HG03108 (cell line): Measurements from ENCODE around the gene APPBP2.
"Not testable (repeated sequence)": the region's sequence is repeated elsewhere in the genome, so short reads cannot be mapped to it uniquely, and the experiment has no call there.

ENCODE experiments used
- ATAC-seq: cut with Tn5 transposase; IDR thresholded peaks from one replicate; pipeline ENCODE4 v1.9.1; 2021; ENCODE audit warnings: moderate library complexity; ENCODE audit not compliant: unreplicated experiment

Gene APPBP2

DNA sequence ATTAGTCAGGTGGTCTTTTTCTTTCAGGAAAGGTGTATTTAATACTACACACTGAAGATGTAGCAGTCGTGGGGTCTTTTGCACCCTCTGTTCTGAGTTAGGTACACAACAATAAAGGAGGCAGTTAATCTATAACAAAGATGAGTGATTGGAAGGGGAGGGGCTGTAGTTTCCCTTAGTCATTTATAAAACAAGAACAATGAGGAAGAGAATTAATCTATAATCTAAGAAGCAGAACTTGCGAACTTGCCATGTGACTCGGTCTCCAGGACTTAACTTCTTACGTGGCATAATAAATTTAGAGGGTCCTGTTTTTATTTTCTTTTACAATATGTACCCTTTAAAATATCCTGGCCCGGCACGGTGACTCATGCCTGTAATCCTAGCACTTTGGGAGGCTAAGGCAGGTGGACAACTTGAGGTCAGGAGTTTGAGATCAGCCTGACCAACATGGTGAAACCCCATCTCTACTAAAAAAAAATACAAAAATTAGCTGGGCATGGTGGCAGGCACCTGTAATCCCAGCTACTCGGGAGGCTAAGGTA, 8.6 kb upstream of the APPBP2 start:
- no peak for ATAC-seq

DNA sequence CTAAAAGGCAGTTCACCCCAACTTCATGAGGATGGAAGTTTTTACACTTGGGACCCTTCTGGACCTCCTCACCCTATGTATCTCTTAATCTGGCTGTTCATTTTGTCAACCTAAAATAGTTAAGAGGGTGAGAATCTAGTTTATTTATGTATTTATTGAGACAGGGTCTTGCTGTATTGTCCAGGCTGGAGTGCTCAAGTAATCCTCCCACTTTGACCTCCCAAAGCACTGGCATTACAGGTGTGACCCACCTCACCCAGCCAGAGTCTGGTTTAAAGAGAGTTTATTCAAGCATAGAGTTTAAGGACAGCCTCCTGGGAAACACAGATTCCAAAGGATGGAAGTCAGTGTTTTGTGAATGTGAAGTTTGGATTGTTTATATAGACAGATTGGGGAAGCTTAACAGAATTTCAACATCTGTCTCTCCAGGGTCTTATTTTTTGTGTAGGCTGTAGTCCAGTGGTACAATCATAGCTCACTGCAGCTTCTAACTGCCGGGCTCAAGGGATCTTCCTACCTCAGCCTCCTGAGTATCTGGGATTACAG, 8.0 kb upstream of the APPBP2 start:
- ATAC-seq, result no peak

DNA sequence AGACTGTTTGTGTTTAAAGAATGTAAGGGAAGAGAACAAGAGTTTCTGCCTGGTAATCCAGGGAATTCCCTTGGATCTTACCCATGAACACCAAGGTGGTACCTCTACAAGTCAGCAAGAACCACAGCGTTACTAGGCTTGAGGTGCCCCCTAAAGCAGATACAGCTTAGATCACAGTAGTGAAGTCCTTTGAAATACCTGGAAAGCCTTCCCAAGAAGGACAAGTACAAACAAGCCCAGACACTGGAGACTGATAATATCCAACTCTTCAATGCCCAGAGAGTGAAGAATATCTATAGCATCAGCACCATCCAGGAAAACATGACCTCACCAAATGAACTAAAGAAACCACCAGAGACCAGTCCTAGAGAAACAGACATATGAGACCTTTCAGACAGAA, 3.8 kb upstream of the APPBP2 start:
- no peak for ATAC-seq

DNA sequence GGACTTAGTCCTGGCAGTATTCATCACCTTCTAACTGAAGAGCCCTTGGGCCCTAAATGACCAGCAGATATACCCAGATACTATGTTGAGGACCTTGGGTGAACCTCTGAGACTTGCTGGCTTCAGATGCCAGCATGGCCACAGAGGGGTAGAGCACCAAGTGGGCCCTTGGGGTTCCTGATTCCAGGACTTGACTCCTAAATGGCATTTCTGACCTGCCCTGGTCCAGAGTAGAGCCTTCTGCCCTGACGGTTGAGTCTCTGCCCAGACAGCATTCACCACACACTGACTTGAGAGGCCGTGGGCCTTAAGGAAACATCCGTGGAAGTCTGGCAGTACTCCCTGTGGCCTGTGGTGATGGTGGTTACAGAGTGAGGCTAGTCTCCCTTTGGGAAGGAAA, 2.8 kb upstream of the APPBP2 start:
- ATAC-seq, result no peak

DNA sequence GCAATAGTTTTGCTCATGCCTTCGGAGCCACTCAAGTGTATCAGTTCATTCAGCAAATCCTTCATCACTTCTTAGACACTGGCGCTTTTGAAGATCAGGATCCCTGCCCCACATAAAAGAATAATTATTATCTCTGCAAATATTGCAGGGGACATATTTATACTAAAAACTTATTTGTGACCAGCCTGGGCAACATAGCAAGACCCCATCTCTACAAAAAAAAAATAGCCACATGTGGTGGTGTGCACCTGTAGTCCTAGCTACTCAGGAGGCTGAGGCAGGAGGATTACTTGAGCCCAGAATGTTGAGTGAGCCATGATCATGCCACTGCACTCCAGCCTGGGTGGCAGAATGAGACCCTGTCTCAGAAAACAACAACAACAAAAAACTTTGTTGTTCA, 1.7 kb upstream of the APPBP2 start:
- no peak for ATAC-seq

DNA sequence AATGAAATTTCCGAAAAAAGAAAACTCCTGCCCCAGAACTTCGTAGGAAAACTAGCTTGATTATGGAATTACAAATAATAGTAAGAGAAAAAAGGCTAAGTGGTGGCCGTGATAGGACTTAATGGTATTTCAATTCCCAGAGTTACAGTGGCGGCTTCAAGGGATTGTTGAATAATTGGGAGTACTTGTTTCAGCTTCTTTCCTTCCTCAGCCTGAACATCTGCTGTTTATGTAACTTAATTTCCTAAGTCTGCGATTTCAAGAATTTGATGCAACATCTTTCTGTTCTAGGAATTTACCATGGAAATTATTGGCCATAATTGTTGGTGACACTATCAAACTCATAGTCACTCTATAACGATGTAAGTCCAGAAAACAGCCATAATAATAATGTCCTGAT, 684 bp upstream of the APPBP2 start:
- no peak for ATAC-seq

DNA sequence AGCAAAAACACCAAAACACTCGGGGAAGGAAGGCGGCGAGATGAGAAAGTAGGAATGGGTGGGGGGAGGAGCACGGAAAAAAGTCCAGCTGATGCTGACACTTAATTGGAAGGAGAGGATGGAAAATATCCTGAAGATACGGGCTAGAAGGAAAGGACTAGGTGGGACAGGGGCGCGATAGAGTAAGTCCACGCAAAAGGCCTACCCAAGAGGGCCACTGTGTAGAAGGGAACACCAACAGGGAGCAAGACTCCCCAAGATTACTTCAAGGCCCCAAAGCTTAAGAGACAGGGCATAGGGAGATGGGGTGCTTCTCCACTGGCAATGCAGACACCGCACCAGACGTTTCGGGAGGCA, 736 bp downstream of the APPBP2 start:
- no peak for ATAC-seq

DNA sequence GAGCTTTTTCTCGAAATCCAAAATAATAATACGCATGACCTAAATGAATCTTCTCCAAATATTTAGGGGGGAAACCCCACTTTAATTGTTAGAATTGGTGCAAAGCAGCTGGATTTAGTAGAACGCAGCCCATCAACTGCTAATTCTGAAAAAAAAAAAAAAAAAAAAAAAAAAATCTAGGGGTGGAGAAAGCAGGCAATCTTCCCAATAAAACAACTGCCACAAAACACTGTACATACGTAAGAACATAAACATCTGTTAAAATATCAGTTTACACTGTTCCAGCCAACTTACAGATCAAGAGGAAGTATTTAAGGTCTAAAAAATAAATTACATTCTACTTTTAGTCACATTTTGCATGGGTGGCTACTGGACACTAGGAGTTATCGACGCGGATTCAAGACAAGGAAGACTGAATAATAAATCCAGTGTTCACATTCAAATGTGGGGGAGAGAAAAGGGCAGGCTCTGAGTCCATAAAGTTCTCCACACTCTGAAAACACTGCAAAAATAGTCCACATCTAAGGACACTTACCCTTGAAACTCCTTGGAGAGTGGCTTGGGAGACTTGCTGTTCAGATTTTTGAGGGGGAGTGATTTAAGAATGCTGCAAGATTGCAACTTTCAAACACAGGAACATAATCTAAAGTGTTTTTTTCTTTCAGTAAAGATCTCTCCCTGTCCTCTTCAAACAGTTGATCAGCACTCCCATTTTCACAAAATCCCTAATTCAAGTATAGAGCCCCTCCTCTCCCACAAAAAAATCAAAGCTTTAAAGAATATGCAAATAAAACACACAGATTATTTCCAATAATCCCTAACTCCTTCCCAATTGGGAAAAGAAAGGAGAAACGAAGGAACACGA, 1.3 kb downstream of the APPBP2 start:
- ATAC-seq, result no peak

DNA sequence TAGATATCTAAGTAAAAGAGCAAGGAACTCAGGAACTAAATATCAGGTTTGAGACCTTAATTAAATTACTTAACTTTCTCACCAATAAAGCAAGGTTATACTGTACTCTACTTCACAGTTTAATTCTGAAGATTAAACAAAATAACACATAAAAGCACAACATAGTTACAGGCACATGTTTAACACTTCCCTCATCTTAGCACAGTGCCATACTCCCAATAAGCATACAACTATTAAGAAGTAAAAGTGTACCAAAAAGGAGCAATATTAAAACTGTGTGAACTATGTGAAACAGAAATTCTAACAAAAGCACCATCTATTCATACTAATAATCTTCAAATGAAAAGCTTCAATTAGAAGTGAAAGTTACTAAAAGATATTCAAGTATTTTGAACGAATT, 2.2 kb downstream of the APPBP2 start:
- no peak for ATAC-seq

DNA sequence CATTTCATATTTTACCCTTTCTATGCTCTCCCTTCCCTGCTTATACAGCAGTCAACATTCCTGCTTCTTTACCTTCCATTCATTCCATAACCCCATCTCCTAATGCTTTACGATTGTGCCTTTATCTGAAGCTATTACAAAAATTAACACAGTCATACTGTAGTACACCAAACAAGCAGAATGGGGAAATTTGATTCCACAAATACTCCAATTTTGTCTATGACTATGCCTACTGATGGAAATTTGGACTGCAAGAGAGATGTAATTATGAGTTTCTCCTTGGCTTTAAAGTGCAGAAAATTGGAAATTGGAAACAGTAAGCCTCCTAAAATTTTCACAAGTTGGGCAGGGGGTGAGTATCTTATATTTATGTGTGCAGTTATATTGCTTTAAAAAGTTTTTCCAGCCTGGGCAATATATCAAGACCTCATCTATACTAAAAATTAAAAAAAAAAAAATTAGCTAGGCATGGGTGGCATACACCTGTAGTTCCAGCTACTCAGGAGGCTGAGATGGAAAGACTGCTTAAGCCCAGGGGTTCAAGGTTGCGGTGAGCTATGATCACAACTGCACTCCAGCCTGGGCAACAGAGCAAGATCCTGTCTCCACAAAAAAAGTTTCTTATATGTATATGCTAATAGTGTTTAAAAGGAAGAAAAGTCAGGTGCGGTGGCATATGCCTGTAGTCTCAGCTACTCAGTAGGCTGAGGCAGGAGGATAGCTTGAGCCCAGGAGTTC, 3.0 kb downstream of the APPBP2 start:
- no peak for ATAC-seq

DNA sequence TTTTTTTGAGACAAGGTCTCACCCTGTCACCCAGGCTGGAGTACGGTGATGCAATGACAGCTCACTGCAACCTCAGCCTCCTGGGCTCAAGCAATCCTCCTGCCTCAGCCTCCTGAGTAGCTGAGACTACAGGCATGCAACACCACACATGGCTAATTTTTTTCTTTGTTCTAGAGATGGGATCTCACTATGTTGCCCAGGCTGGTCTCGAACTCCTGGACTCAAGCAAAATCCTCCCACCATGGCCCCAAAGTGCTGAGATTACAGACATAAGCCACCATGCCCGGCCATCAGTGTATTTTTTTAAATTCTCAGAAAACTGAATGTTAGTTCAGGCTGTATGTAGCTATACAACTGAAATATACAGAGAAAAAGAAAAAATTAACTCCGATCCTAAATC, 6.2 kb downstream of the APPBP2 start:
- no peak for ATAC-seq

DNA sequence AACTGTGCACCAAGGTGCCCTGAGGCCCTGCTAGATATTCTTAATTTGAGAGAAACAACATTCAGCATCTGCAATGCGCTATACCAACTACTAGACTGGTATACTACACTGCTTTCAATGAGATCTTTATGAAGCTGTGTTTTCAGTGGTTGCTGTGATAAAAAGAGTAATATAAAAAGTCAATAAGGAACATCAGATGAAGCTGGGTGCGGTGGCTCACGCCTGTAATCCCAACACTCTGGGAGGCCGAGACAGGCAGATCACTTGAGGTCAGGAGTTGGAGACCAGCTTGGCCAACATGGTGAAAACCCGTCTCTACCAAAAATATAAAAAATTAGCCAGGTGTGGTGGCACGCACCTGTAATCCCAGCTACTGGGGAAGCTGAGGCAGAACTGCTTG, 10.4 kb downstream of the APPBP2 start:
- not testable (repeated sequence) for ATAC-seq

DNA sequence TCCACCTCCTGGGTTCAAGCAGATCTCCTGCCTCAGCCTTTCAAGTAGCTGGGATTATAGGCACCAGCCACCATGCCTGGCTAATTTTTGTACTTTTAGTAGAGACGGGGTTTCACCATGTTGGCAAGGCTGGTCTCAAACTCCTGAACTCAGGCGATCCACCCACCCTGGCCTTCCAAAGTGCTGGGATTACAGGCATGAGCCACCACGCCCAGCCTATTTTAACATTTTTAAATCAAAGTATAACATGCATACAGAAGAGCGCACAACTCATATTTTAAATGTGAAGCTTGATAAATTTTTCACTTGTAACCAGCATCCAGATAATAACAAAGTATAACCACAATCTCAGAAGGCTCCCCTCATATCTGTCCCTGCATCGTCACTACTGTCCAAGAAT, 10.8 kb downstream of the APPBP2 start:
- ATAC-seq, result not testable (repeated sequence)

DNA sequence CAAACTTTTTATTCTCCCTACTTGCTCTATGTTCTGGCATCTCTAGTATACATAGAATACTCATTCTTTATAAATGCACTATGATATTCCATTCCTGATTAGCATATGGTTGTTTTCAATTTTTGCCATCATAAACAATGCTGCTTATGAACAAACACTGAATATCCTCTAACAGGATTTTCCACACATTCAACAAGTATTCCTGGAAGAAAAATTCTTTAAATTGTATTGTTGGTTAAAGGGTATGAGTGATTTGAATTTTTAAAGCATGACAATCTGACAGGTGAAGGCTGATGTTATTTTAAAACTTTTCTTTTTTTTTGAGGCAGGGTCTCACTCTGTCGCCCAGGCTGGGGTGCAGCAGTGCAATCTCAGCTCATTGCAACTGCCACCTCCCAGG, 11.5 kb downstream of the APPBP2 start:
- ATAC-seq, result no peak

DNA sequence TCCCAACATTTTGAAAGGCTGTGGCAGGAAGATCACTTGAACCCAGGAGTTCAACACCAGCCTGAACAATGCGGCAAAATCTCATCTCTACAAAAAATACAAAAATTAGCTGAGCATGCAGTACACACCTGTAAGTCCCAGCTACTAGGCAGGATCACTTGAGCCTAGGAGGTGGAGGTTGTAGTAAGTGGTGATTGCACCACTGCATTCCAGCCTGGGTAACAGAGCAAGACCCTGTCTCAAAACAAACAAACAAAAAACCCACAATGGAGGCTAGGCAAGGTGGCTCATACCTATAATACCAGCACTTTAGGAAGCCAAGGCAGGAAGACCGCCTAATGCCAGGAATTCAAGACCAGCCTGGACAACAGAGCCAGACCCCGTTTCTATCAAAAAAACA, 12.0 kb downstream of the APPBP2 start:
- ATAC-seq, result no peak

DNA sequence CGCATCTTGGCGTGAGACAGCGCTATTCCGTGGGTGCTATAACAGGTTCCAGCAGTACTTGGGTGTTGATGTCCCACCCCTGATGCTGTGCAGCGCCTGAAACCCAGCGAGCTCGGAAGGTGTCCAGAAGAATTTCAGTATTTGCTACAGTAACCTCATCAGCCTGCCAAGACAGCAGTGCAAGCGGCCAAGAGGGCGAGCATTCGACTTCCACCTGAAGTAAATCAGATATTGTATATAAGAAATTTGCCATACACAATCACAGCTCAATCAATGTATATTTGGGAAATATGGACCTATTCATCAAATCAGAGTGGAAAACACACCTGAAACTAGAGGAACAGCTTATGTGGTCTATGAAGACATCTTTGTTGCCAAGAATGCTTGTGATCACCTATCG, 13.0 kb downstream of the APPBP2 start:
- no peak for ATAC-seq

DNA sequence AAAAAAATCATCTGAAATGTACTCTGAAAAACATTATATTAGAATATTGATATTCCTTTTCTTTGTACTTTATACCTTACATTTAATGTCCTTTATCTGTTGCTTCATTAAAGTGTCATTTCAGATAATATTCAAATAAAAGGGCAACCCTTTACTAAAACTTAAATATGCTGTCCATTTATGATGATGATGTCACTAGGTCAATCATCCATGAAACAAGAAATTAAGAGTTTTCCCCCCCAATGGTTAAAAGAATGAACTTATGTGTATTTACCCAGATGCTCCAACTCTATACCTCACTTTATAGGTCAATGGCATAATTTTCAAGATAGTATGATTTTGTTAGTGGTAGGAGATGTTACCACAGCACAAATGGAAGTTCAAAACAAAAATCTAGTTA, 15.3 kb downstream of the APPBP2 start:
- no peak for ATAC-seq

DNA sequence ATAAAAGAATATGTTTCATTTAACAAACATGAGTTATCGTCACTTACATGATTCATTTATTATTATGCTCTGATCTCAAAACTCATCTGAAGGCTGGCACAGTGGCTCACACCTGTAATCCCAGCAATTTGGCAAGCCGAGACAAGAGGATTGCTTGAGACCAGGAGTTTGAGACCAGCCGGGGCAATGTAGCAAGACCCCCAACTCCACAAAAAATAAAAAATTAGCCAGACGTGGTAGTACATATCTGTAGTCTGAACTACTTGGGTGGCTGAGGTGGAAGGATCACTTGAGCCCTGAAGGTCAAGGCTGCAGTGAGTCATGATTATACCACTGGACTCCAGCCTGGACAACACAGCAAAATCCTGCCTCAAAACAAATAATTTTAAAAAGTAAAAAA, 16.0 kb downstream of the APPBP2 start:
- ATAC-seq, result no peak

DNA sequence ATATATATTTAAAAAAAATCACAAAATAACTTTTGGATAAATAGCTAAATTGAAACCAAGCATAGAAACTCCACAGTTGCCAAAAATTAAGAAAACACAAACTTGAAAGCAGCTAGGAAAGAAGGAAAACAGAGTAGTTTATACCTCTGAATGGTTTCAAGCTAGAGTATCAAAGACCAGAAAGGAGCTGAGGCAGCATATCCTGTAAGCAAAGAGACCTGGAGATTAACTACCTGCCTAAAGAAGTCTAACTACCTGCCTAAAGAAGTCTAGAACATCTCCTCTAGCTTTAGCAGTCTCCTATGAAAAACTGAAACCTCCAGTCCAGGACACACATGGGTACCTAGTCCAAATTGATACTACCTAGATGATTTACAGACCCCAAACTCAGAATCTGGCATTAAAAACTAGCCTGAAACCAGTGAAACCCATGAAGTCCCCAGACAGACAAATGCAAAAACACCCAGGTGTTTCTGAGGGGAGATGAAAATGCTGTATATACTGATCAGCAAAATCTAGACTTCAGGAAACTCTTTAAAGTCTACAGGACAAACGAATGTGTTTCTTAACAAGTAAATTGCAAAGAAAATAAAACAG, 17.6 kb downstream of the APPBP2 start:
- ATAC-seq, result no peak

DNA sequence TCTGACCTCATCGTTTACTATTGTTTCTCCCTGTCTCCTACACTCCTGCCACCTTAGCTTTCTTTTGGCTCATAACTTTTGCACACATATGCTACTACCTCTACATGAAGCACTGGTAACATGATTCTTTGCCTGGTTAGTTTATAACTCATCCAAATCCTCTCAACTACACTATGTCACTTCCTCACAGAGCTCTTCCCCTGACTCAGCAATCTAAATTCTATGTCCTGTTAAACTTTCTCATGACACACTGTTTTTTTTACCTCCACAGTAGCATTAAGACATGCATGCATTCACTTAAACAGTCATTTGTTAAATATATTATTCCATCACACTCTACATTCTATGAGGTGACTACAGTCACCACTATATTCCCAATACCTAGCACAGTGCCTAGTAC, 19.7 kb downstream of the APPBP2 start:
- ATAC-seq, result no peak

DNA sequence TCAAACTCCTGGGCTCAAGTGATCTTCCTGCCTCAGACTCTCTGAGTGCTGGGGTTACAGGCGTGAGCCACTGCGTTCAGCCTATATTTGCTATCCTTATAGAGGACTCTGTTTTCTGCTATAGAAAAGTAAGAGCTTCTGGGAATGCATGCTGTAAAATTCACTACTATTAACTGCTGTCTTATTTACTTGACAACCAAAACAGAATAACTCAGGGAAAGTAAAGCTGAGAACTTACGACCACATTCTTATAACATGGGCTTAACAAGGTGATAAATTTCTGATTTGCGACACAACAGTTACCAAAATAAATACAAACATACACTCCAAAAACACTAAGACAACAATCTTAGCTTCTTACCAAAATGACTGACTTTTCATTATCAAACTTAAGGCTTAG, 23.9 kb downstream of the APPBP2 start:
- no peak for ATAC-seq

DNA sequence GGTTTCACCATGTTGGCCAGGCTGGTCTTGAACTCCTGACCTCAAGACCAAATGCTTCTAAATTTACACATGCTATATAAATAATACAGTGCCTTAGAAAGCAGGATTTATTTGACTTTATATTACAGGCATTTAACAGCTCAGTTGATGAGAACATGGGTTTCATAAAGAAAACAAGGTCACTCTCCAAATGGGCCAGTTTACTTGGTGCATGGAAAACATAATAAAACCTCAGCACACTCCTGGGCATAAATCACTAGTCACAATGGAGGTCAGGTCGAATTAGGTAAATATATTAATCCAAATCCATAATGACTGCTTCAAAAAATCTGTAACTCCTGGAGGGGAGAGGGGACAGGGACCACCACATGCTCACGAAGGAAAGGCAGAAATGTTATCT, 24.5 kb downstream of the APPBP2 start:
- no peak for ATAC-seq
